ENCODE data around the gene CIB1. TPM values are rescaled to one million over a fixed set of nuclear protein-coding genes. Genes with fewer than 3 reads are reported as not detected.
A peak's percentile ranks its signal among the peaks of the same experiment; 100 is the strongest.

Gene CIB1
- total RNA-seq, 1 experiment from 2014 or later = 39.7 TPM

GRCh38 chr15:90248789-90249202 lies 15.1 kb upstream of the CIB1 start:
- Histone ChIP-seq H3K27me3 (replicated peaks; ENCODE audit: insufficient read depth, low read depth, low read length, poor library complexity) (no peaks in the 10 kb centered on the region), H3K4me3 (ENCODE audit: low read depth, low read length, poor library complexity, severe bottlenecking) (peak overlapping the region; percentile 58), H3K36me3 (ENCODE audit: insufficient read depth, low read length, poor library complexity, severe bottlenecking) (no peaks in the 10 kb centered on the region), H3K4me1 (ENCODE audit: insufficient read depth, low read length, poor library complexity, severe bottlenecking) (no peaks in the 10 kb centered on the region), H3K9me3 (ENCODE audit: low read depth, low read length, poor library complexity, severe bottlenecking) (no peaks in the 10 kb centered on the region), H3K27ac (ENCODE audit: low read depth, low read length, poor library complexity, severe bottlenecking) (no peak overlapping the region)
- TF ChIP-seq CTCF (conservative IDR thresholded peaks at IDR 0.05; ENCODE audit: low read depth, low read length) (no peak), EZH2 (IDR thresholded peaks at IDR 0.05; ENCODE audit: borderline replicate concordance, low read depth, low read length, poor library complexity, severe bottlenecking) (no peak)
- no TSS peak for BruUV-seq (replicated peaks)
- ChIA-PET POLR2A (ENCODE audit: low non-redundant PET) (interaction anchor here (0.6 kb wide), 1 partner anchor 25 kb away, joined by 8 read pairs; no protein-coding TSS in a partner anchor), CTCF (interaction anchor here (0.6 to 1.0 kb wide), 3 partner anchors 20 to 591 kb away, joined by 4 to 11 read pairs (median 7); no protein-coding TSS in a partner anchor)
- intact Hi-C loops (cut with micrococcal nuclease; ENCODE audit: unreplicated experiment) = no loop called here
- no peak for DNase-seq (ENCODE audit: low spot score)

GRCh38 chr15:90243943-90244639 lies 10.3 kb upstream of the CIB1 start:
- POLR2A ChIA-PET (ENCODE audit: low non-redundant PET) = no interaction called here
- CTCF ChIA-PET = interaction anchor here (0.6 to 0.7 kb wide), 2 partner anchors 32 to 100 kb away, joined by 4 to 6 read pairs; no protein-coding TSS in a partner anchor
- Histone ChIP-seq H3K4me1 (ENCODE audit: insufficient read depth, low read length, poor library complexity, severe bottlenecking) (no peaks in the 10 kb centered on the region), H3K4me3 (ENCODE audit: low read depth, low read length, poor library complexity, severe bottlenecking) (no peak overlapping the region), H3K36me3 (ENCODE audit: insufficient read depth, low read length, poor library complexity, severe bottlenecking) (no peaks in the 10 kb centered on the region), H3K27me3 (replicated peaks; ENCODE audit: insufficient read depth, low read depth, low read length, poor library complexity) (no peaks in the 10 kb centered on the region), H3K27ac (ENCODE audit: low read depth, low read length, poor library complexity, severe bottlenecking) (no peak overlapping the region), H3K9me3 (ENCODE audit: low read depth, low read length, poor library complexity, severe bottlenecking) (no peaks in the 10 kb centered on the region)
- DNase-seq (ENCODE audit: low spot score) = no peak
- intact Hi-C loops (cut with micrococcal nuclease; ENCODE audit: unreplicated experiment) = no loop called here
- TF ChIP-seq CTCF (conservative IDR thresholded peaks at IDR 0.05; ENCODE audit: low read depth, low read length) (no peak), EZH2 (IDR thresholded peaks at IDR 0.05; ENCODE audit: borderline replicate concordance, low read depth, low read length, poor library complexity, severe bottlenecking) (no peak)
- no TSS peak for BruUV-seq (replicated peaks)

GRCh38 chr15:90241343-90242192 lies 7.8 kb upstream of the CIB1 start:
- Histone ChIP-seq H3K9me3 (ENCODE audit: low read depth, low read length, poor library complexity, severe bottlenecking) (no peaks in the 10 kb centered on the region), H3K27me3 (replicated peaks; ENCODE audit: insufficient read depth, low read depth, low read length, poor library complexity) (no peaks in the 10 kb centered on the region), H3K36me3 (ENCODE audit: insufficient read depth, low read length, poor library complexity, severe bottlenecking) (no peaks in the 10 kb centered on the region), H3K4me1 (ENCODE audit: insufficient read depth, low read length, poor library complexity, severe bottlenecking) (no peaks in the 10 kb centered on the region), H3K27ac (ENCODE audit: low read depth, low read length, poor library complexity, severe bottlenecking) (no peak overlapping the region), H3K4me3 (ENCODE audit: low read depth, low read length, poor library complexity, severe bottlenecking) (no peak overlapping the region)
- intact Hi-C loops (cut with micrococcal nuclease; ENCODE audit: unreplicated experiment) = no loop called here
- ChIA-PET POLR2A (ENCODE audit: low non-redundant PET) (interaction anchor here (0.6 kb wide), 1 partner anchor 20 kb away, joined by 6 read pairs; no protein-coding TSS in a partner anchor), CTCF (no interaction called here)
- TF ChIP-seq CTCF (conservative IDR thresholded peaks at IDR 0.05; ENCODE audit: low read depth, low read length) = no peak
- no peak for TF ChIP-seq EZH2 (IDR thresholded peaks at IDR 0.05; ENCODE audit: borderline replicate concordance, low read depth, low read length, poor library complexity, severe bottlenecking)
- no peak for DNase-seq (ENCODE audit: low spot score)
- BruUV-seq (replicated peaks) = no TSS peak

All from A673 (cell line).